B cell (primary cell): ENCODE data around the gene DAP. TPM values are rescaled to one million over a fixed set of nuclear protein-coding genes. Genes with fewer than 3 reads are reported as not detected.
"Not testable (repeated sequence)": the region's sequence is repeated elsewhere in the genome, so short reads cannot be mapped to it uniquely, and the experiment has no call there.

Source experiments
- ATAC-seq: fragments of 200-7000 bp; cut with Tn5 transposase; one replicate; pipeline ENCODE4 v1.10.0; 2021; ENCODE audit warnings: low read depth, mild to moderate bottlenecking, moderate number of reproducible peaks, moderate library complexity
- CTCF ChIA-PET: fragments of 350-600 bp; sonication (Branson Sonifier 250); formaldehyde crosslinking; loops from one replicate; lab custom pipeline; 2021; ENCODE audit warnings: antibody characterized with exemption, inconsistent platforms; lab: Charles Lee
- POLR2A ChIA-PET: fragments of 350-600 bp; sonication (Branson Sonifier 250); formaldehyde crosslinking; loops from one replicate; lab custom pipeline; 2021; ENCODE audit warnings: antibody characterized with exemption; lab: Charles Lee
- DNase-seq: peaks from one replicate; pipeline ENCODE4 v3.0.0; 2013
- H2AFZ ChIP-seq: 2 replicates; pipeline ENCODE4 v1.6.1; 2012; ENCODE audit warnings: mild to moderate bottlenecking, low read depth, low read length; ENCODE audit not compliant: insufficient read depth, poor library complexity, severe bottlenecking
- H3K27ac ChIP-seq, 2 donors: 1 replicate in 1 of 2; 2 replicates in 1 of 2; pipeline ENCODE4 v1.5.1; 2012 to 2013; ENCODE audit warnings: low read length in 2 of 2, mild to moderate bottlenecking in 2 of 2, moderate library complexity in 1 of 2
- H3K27me3 ChIP-seq, 4 experiments: fragments of 200-600 bp in 1 of 4; sonication (generic) in 1 of 4; replicated peaks in 1 of 4; 1 replicate in 2 of 4; 2 replicates in 2 of 4; pipeline versions ENCODE4 v1.6.1 to v1.7.0; 2013 to 2016; ENCODE audit warnings: low read length in 3 of 4, mild to moderate bottlenecking in 2 of 4, mixed read lengths in 1 of 4, moderate library complexity in 1 of 4; ENCODE audit not compliant: insufficient read depth in 4 of 4, control insufficient read depth in 3 of 4; ENCODE audit errors: control extremely low read depth in 1 of 4
- H3K36me3 ChIP-seq, 2 experiments: replicated peaks in 1 of 2; 1 replicate in 1 of 2; 2 replicates in 1 of 2; pipeline versions ENCODE4 v1.6.1 to v1.7.1; 2013; ENCODE audit warnings: low read length in 1 of 2; ENCODE audit not compliant: insufficient read depth in 2 of 2, control insufficient read depth in 1 of 2; ENCODE audit errors: control extremely low read depth in 1 of 2, extremely low read depth in 1 of 2
- H3K4me1 ChIP-seq, 2 donors: fragments of 200-600 bp in 1 of 2; sonication (generic) in 1 of 2; 1 replicate in 1 of 2; 2 replicates in 1 of 2; pipeline versions ENCODE4 v1.5.1 to v1.6.1; 2013 to 2017; ENCODE audit warnings: low read length in 2 of 2; ENCODE audit not compliant: control insufficient read depth in 2 of 2, insufficient read depth in 2 of 2
- H3K4me2 ChIP-seq: replicated peaks from 2 replicates; pipeline ENCODE3; 2012; ENCODE audit warnings: mild to moderate bottlenecking, low read depth, low read length; ENCODE audit not compliant: poor library complexity, severe bottlenecking
- H3K4me3 ChIP-seq, 5 experiments: fragments of 200-600 bp in 1 of 5; sonication (generic) in 1 of 5; 1 replicate in 3 of 5; 2 replicates in 2 of 5; pipeline versions ENCODE4 v1.5.1 to v1.7.0; 2011 to 2016; ENCODE audit warnings: low read length in 4 of 5, mild to moderate bottlenecking in 4 of 5, low read depth in 2 of 5, control low read depth in 1 of 5, moderate library complexity in 1 of 5; ENCODE audit not compliant: insufficient read depth in 1 of 5; ENCODE audit errors: control extremely low read depth in 1 of 5, extremely low read depth in 1 of 5
- H3K79me2 ChIP-seq: fragments of 200-600 bp; sonication (generic); one replicate; pipeline ENCODE4 v1.6.0; 2016; ENCODE audit warnings: low read length; ENCODE audit not compliant: control insufficient read depth, insufficient read depth
- H3K9ac ChIP-seq: fragments of 200-600 bp; sonication (generic); 2 replicates; pipeline ENCODE4 v1.6.1; 2017; ENCODE audit warnings: mild to moderate bottlenecking, low read length, moderate library complexity
- H3K9me3 ChIP-seq, 3 donors: one replicate each; pipeline versions ENCODE4 v1.6.1 to v1.7.1; 2013; ENCODE audit warnings: low read length in 2 of 3; ENCODE audit not compliant: control insufficient read depth in 2 of 3, insufficient read depth in 1 of 3; ENCODE audit errors: control extremely low read depth in 1 of 3
- H4K20me1 ChIP-seq: 2 replicates; pipeline ENCODE4 v1.6.0; 2012; ENCODE audit warnings: mild to moderate bottlenecking, low read length; ENCODE audit not compliant: insufficient read depth, control insufficient read depth, poor library complexity, severe bottlenecking
- H3K27ac Mint-ChIP-seq: one replicate; pipeline ENCODE4 v1.8.0; 2021; ENCODE audit warnings: mixed read lengths
- H3K27me3 Mint-ChIP-seq: one replicate; pipeline ENCODE4 v1.8.0; 2021; ENCODE audit warnings: mixed read lengths
- H3K4me1 Mint-ChIP-seq: one replicate; pipeline ENCODE4 v1.8.0; 2021; ENCODE audit warnings: mixed read lengths
- H3K4me3 Mint-ChIP-seq: one replicate; pipeline ENCODE4 v1.8.0; 2021; ENCODE audit warnings: mixed read lengths
- H3K9me3 Mint-ChIP-seq: one replicate; pipeline ENCODE4 v1.8.0; 2022; ENCODE audit warnings: mixed read lengths; ENCODE audit not compliant: insufficient read depth
- CTCF ChIP-seq: fragments of 200-600 bp; IDR thresholded peaks from one replicate; pipeline ENCODE4 v1.8.0; 2022; ENCODE audit warnings: antibody characterized with exemption, mild to moderate bottlenecking
- EZH2 ChIP-seq: IDR thresholded peaks from 2 replicates; pipeline ENCODE4 v1.6.1; 2012; ENCODE audit warnings: borderline replicate concordance, low read depth, mild to moderate bottlenecking, moderate library complexity, low read length; ENCODE audit not compliant: insufficient read depth, poor library complexity, severe bottlenecking
- WGBS: methylation state at CpG from one replicate; pipeline ENCODE4 v1.1.5; 2013; ENCODE audit warnings: missing lambda C conversion rate; ENCODE audit not compliant: insufficient coverage; 5-methylcytosine and 5-hydroxymethylcytosine counted together
- intact Hi-C: fragments of 100-400 bp; cut with micrococcal nuclease; formaldehyde crosslinking; loops from one replicate; pipeline ENCODE4 v1.10.0; 2022
- polyA plus RNA-seq: library from polyadenylated mRNA; depleted of rRNA; stranded (reverse); fragments of >200 nt; gene quantifications from 2 replicates; pipeline ENCODE4 v1.2.3, GENCODE V29; 2012
- total RNA-seq, 2 donors: library from RNA; stranded (reverse); fragments of 120-200 nt in 1 of 2; gene quantifications; 1 replicate in 1 of 2; 2 replicates in 1 of 2; pipeline versions ENCODE4 v1.2.3 to v1.2.4, GENCODE V29; 2013 to 2022

Gene DAP
- total and polyA plus RNA-seq, 2 donors (not counting 1 experiment from before 2014, with no cell fraction given) = 42.6 to 49.8 TPM

- Mint-ChIP-seq H3K27me3 (peaks cover 3% of the 10 kb centered on the region), H3K4me3 (no peak overlapping the region), H3K9me3 (no peaks in the 10 kb centered on the region), H3K4me1 (no peaks in the 10 kb centered on the region), H3K27ac (no peak overlapping the region)
- no peak overlapping the region for H3K4me3 ChIP-seq
- H3K9me3 ChIP-seq = no peaks in the 10 kb centered on the region
- no peak overlapping the region for H3K9ac ChIP-seq
- H3K36me3 ChIP-seq = no peaks in the 10 kb centered on the region
- H4K20me1 ChIP-seq = no peaks in the 10 kb centered on the region
- ChIA-PET CTCF (no interaction called here), POLR2A (no interaction called here)
- ATAC-seq (no peak), DNase-seq (no peak)
- TF ChIP-seq CTCF (no peak), EZH2 (no peak)
- H3K79me2 ChIP-seq = no peaks in the 10 kb centered on the region
- no peak overlapping the region for H3K4me2 ChIP-seq
- WGBS = 73% methylated on average over 3 of the region's 4 CpGs
- H3K4me1 ChIP-seq = no peaks in the 10 kb centered on the region
- intact Hi-C loops = no loop called here
- H2AFZ ChIP-seq = no peak overlapping the region
- H3K27ac ChIP-seq = no peak overlapping the region
- H3K27me3 ChIP-seq = no peaks in the 10 kb centered on the region
Observed at GRCh38 chr5:10786835-10787234, 25.8 kb upstream of the DAP start.

- H2AFZ ChIP-seq, H3K4me1 Mint-ChIP-seq, H3K4me1 ChIP-seq, H3K4me3 ChIP-seq, H3K9ac ChIP-seq, DNase-seq, H3K79me2 ChIP-seq, H3K9me3 Mint-ChIP-seq, H3K27ac ChIP-seq, H3K4me2 ChIP-seq, POLR2A ChIA-PET, ATAC-seq, H3K4me3 Mint-ChIP-seq, H3K27me3 ChIP-seq, intact Hi-C loops, H4K20me1 ChIP-seq, CTCF ChIA-PET, H3K36me3 ChIP-seq, H3K27ac Mint-ChIP-seq: not testable (repeated sequence)
- peaks cover 0 to 10% (median 0%) of the 10 kb centered on the region in 3 donors for H3K9me3 ChIP-seq
- peaks cover 15% of the 10 kb centered on the region for H3K27me3 Mint-ChIP-seq
- WGBS = 88% methylated on average over 6 of the region's 7 CpGs
Observed at GRCh38 chr5:10780208-10780607, 19.2 kb upstream of the DAP start.
